Stomach (tissue), 4 donors: Measurements from ENCODE around the gene GRIN3A.

ENCODE experiments used
- CTCF ChIP-seq, 7 experiments: fragments of 450-650 bp in 4 of 7; fragments of 200-600 bp in 3 of 7; sonication (generic) in 3 of 7; IDR thresholded peaks; one replicate each; pipeline ENCODE4 v1.5.1; 2016 to 2019; ENCODE audit warnings: antibody characterized with exemption in 7 of 7, control low read depth in 2 of 7, mild to moderate bottlenecking in 1 of 7
- EP300 ChIP-seq: sonication (generic); formaldehyde crosslinking; IDR thresholded peaks from one replicate; pipeline ENCODE4 v1.6.1; 2017; ENCODE audit warnings: antibody characterized with exemption
- POLR2A ChIP-seq, 4 donors: fragments of 450-650 bp; IDR thresholded peaks; one replicate each; pipeline ENCODE4 v1.6.1; 2016; ENCODE audit warnings: antibody characterized with exemption in 4 of 4, control low read depth in 2 of 4, mild to moderate bottlenecking in 1 of 4, moderate library complexity in 1 of 4
- POLR2AphosphoS5 ChIP-seq, 3 donors: sonication (generic); formaldehyde crosslinking; IDR thresholded peaks; one replicate each; pipeline ENCODE4 v1.6.1; 2016; ENCODE audit warnings: antibody characterized with exemption in 3 of 3

GRCh38 chr9:101586651-101587050 lies 151.8 kb downstream of the GRIN3A start:
- TF ChIP-seq CTCF (IDR thresholded peaks at IDR 0.05) (no peak), POLR2A (IDR thresholded peaks at IDR 0.05) (no peak), EP300 (no peak), POLR2AphosphoS5 (IDR thresholded peaks at IDR 0.05) (no peak)
